ENCODE results near the gene PCDHGA4.

DNA sequence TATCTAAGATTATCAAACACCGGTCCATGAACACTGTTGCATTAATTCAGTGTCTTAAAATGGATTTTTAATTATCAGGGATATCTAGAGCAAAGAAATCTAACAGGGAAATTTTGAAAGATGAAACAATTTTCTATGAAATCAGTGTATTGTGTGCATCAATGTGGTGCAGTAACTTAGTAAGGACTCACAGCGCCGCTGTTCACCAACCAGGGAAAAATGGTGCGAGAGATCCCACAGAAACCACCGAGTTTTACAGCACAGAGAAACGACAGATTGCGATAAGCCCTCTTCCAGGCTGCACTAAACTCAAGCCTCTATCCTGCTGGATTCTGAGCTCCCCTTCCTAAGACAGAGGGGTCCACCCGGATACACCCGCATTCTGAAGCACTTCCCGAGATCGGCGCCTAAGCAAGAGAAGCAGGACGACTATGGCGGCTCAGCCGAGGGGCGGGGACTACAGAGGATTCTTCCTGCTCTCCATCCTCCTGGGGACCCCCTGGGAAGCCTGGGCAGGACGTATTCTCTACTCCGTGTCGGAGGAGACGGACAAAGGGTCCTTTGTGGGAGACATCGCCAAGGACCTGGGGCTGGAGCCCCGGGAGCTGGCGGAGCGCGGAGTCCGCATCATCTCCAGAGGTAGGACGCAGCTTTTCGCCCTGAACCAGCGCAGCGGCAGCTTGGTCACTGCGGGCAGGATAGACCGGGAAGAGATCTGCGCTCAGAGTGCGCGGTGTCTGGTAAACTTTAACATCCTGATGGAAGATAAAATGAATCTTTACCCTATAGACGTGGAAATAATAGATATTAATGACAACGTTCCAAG, 27.9 kb downstream of the PCDHGA4 start, which contains the start of gene PCDHGA7:
- TF ChIP-seq, protein P1, sequence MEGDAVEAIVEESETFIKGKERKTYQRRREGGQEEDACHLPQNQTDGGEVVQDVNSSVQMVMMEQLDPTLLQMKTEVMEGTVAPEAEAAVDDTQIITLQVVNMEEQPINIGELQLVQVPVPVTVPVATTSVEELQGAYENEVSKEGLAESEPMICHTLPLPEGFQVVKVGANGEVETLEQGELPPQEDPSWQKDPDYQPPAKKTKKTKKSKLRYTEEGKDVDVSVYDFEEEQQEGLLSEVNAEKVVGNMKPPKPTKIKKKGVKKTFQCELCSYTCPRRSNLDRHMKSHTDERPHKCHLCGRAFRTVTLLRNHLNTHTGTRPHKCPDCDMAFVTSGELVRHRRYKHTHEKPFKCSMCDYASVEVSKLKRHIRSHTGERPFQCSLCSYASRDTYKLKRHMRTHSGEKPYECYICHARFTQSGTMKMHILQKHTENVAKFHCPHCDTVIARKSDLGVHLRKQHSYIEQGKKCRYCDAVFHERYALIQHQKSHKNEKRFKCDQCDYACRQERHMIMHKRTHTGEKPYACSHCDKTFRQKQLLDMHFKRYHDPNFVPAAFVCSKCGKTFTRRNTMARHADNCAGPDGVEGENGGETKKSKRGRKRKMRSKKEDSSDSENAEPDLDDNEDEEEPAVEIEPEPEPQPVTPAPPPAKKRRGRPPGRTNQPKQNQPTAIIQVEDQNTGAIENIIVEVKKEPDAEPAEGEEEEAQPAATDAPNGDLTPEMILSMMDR (IDR thresholded peaks at IDR 0.05; ENCODE audit: low read depth, low read length, missing input control), result no peak
- TF ChIP-seq RAD21 (IDR thresholded peaks at IDR 0.05) (no peak), YY1 (IDR thresholded peaks at IDR 0.05) (no peak)

All from liver (tissue), 3 donors.